NCI-H345 treated with DMSO at 0.1 percent for 48 hours (cell line): ENCODE results near the gene LZTFL1.
A peak's percentile ranks its signal among the peaks of the same experiment; 100 is the strongest.

ENCODE experiments used
- DNase-seq: peaks from one replicate; lab custom pipeline; 2025; ENCODE audit not compliant: unreplicated experiment; lab: John Stamatoyannopoulos, UW

The LZTFL1 gene

GRCh38 chr3:45841757-45842491, at the start of gene LZTFL1:
LZTFL1 (minus strand) TSS chr3:45842119; CDS start chr3:45841991, 128 bp downstream.
- DNase-seq: peak; percentile 83

GRCh38 chr3:45890405-45890804, 48.5 kb upstream of the LZTFL1 start:
- DNase-seq: no peak

GRCh38 chr3:45889337-45889736, 47.4 kb upstream of the LZTFL1 start:
- DNase-seq: no peak

- DNase-seq: no peak
Observed at GRCh38 chr3:45887759-45888511, 46.0 kb upstream of the LZTFL1 start.

- no peak for DNase-seq
Observed at GRCh38 chr3:45887285-45887684, 45.4 kb upstream of the LZTFL1 start.

- no peak for DNase-seq
Observed at GRCh38 chr3:45885979-45886705, 44.2 kb upstream of the LZTFL1 start, which contains the start of gene CCR9. CCR9 (plus strand) TSS chr3:45886543; CDS start chr3:45894934, 8,391 bp downstream.

- DNase-seq: no peak
Observed at GRCh38 chr3:45884368-45885201, 42.7 kb upstream of the LZTFL1 start.

- no peak for DNase-seq
Observed at GRCh38 chr3:45881078-45882022, 39.4 kb upstream of the LZTFL1 start.

- no peak for DNase-seq
Observed at GRCh38 chr3:45880725-45881077, 38.8 kb upstream of the LZTFL1 start.

- no peak for DNase-seq
Observed at GRCh38 chr3:45878124-45878523, 36.2 kb upstream of the LZTFL1 start.

- no peak for DNase-seq
Observed at GRCh38 chr3:45874677-45875346, 32.9 kb upstream of the LZTFL1 start.

GRCh38 chr3:45873638-45874037, 31.7 kb upstream of the LZTFL1 start:
- DNase-seq: no peak

GRCh38 chr3:45873036-45873435, 31.1 kb upstream of the LZTFL1 start:
- DNase-seq: no peak

GRCh38 chr3:45872569-45872968, 30.6 kb upstream of the LZTFL1 start:
- no peak for DNase-seq

GRCh38 chr3:45871780-45872179, 29.9 kb upstream of the LZTFL1 start:
- no peak for DNase-seq

- DNase-seq: no peak
Observed at GRCh38 chr3:45870099-45870498, 28.2 kb upstream of the LZTFL1 start.

GRCh38 chr3:45869638-45870037, 27.7 kb upstream of the LZTFL1 start:
- DNase-seq: no peak

- no peak for DNase-seq
Observed at GRCh38 chr3:45868650-45869049, 26.7 kb upstream of the LZTFL1 start.

- DNase-seq: no peak
Observed at GRCh38 chr3:45868213-45868612, 26.3 kb upstream of the LZTFL1 start.
